ENCODE results near the gene SPIRE1. TPM values are rescaled to one million over a fixed set of nuclear protein-coding genes. Genes with fewer than 3 reads are reported as not detected.

Gene SPIRE1
- total RNA-seq, 1 experiment from 2014 or later: 16.6 TPM

GRCh38 chr18:12507007-12507406, 150.9 kb downstream of the SPIRE1 start:
- no CpG with 5 or more reads among the region's 5 CpGs for WGBS (ENCODE audit: extremely low coverage, insufficient read length, low lambda C conversion rate)
- peaks cover 11 to 12% (median 11%) of the 10 kb centered on the region in 3 experiments for H3K36me3 Mint-ChIP-seq (ENCODE audit: insufficient read depth in 1 of 3, low read depth in 3 of 3)
- Histone ChIP-seq H3K27me3 (ENCODE audit: insufficient read depth, low read length) (no peaks in the 10 kb centered on the region), H3K23ac (ENCODE audit: insufficient read length, low read depth, low read length) (no peak overlapping the region), H3K79me1 (ENCODE audit: insufficient read depth, low read depth, low read length, poor library complexity, severe bottlenecking) (no peaks in the 10 kb centered on the region), H2BK120ac (ENCODE audit: low read depth, low read length, poor library complexity, severe bottlenecking) (no peak overlapping the region), H3K4me2 (ENCODE audit: insufficient read depth, insufficient read length, low read length) (no peak overlapping the region), H2BK20ac (ENCODE audit: low read depth, low read length, poor library complexity, severe bottlenecking) (no peak overlapping the region), H3T11ph (ENCODE audit: low read length) (no peak overlapping the region), H4K5ac (ENCODE audit: insufficient read length, low read depth, low read length) (no peak overlapping the region), H4K91ac (ENCODE audit: insufficient read length, low read depth, low read length) (no peak overlapping the region), H4K8ac (replicated peaks; ENCODE audit: insufficient read length, low read depth, low read length) (no peak overlapping the region), H2AFZ (ENCODE audit: low read length) (no peak overlapping the region), H3K9me3 (ENCODE audit: control insufficient read depth, low read depth, low read length) (peaks cover 8% of the 10 kb centered on the region), H3K23me2 (ENCODE audit: insufficient read length, low read depth, low read length, poor library complexity, severe bottlenecking) (no peaks in the 10 kb centered on the region), H2BK5ac (ENCODE audit: insufficient read length, low read length) (no peak overlapping the region), H3K56ac (ENCODE audit: insufficient read length, low read depth, low read length) (no peak overlapping the region), H2BK12ac (ENCODE audit: insufficient read length, low read depth, low read length) (no peak overlapping the region), H3K27ac (ENCODE audit: insufficient read length, low read depth, low read length) (no peak overlapping the region), H3K79me2 (ENCODE audit: insufficient read depth, low read length) (no peaks in the 10 kb centered on the region), H3K14ac (ENCODE audit: insufficient read depth, low read length) (no peak overlapping the region), H4K20me1 (ENCODE audit: control insufficient read depth, insufficient read depth, insufficient read length) (no peaks in the 10 kb centered on the region), H3K18ac (ENCODE audit: insufficient read length, low read depth, low read length) (no peak overlapping the region), H2AK5ac (ENCODE audit: insufficient read length, low read length) (no peak overlapping the region), H3K4me1 (ENCODE audit: insufficient read depth, low read length) (no peaks in the 10 kb centered on the region), H3K9ac (ENCODE audit: extremely low read depth, insufficient read length, low read length) (no peak overlapping the region), H2BK15ac (ENCODE audit: low read depth, low read length) (no peak overlapping the region), H3K4ac (ENCODE audit: low read depth, low read length) (no peak overlapping the region)
- no peaks in the 10 kb centered on the region for H3K4me1 Mint-ChIP-seq
- no peaks in the 10 kb centered on the region for H3K27me3 Mint-ChIP-seq (ENCODE audit: low read depth)
- H3K4me3 Mint-ChIP-seq: no peak overlapping the region
- no peak for TF ChIP-seq CTCF (conservative IDR thresholded peaks at IDR 0.05)
- no peak for DNase-seq
- H3K9me3 Mint-ChIP-seq: peaks cover 4 to 5% of the 10 kb centered on the region in 2 experiments; a peak in 3 of 5 replicates
- no peak overlapping the region for H3K27ac Mint-ChIP-seq

Data from H9 (cell line).